Activated CD4-positive, alpha-beta T cell treated with anti-CD3 and anti-CD28 coated beads, Interleukin-2, amount 50 U/mL, for 16 hours (primary cell): ENCODE results near the gene ARHGEF17.
"Not testable (repeated sequence)": the region's sequence is repeated elsewhere in the genome, so short reads cannot be mapped to it uniquely, and the experiment has no call there.

Experiments
- DNase-seq: peaks from one replicate; pipeline ENCODE4 v3.0.0-alpha.2; 2020

Gene ARHGEF17, protein sequence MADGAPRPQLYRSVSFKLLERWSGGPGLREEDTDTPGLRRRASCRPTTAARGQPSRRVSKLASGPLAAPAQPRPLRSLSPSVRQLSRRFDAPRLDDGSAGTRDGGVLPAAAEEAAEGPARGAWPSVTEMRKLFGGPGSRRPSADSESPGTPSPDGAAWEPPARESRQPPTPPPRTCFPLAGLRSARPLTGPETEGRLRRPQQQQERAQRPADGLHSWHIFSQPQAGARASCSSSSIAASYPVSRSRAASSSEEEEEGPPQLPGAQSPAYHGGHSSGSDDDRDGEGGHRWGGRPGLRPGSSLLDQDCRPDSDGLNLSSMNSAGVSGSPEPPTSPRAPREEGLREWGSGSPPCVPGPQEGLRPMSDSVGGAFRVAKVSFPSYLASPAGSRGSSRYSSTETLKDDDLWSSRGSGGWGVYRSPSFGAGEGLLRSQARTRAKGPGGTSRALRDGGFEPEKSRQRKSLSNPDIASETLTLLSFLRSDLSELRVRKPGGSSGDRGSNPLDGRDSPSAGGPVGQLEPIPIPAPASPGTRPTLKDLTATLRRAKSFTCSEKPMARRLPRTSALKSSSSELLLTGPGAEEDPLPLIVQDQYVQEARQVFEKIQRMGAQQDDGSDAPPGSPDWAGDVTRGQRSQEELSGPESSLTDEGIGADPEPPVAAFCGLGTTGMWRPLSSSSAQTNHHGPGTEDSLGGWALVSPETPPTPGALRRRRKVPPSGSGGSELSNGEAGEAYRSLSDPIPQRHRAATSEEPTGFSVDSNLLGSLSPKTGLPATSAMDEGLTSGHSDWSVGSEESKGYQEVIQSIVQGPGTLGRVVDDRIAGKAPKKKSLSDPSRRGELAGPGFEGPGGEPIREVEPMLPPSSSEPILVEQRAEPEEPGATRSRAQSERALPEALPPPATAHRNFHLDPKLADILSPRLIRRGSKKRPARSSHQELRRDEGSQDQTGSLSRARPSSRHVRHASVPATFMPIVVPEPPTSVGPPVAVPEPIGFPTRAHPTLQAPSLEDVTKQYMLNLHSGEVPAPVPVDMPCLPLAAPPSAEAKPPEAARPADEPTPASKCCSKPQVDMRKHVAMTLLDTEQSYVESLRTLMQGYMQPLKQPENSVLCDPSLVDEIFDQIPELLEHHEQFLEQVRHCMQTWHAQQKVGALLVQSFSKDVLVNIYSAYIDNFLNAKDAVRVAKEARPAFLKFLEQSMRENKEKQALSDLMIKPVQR (N-terminal part only)

DNA sequence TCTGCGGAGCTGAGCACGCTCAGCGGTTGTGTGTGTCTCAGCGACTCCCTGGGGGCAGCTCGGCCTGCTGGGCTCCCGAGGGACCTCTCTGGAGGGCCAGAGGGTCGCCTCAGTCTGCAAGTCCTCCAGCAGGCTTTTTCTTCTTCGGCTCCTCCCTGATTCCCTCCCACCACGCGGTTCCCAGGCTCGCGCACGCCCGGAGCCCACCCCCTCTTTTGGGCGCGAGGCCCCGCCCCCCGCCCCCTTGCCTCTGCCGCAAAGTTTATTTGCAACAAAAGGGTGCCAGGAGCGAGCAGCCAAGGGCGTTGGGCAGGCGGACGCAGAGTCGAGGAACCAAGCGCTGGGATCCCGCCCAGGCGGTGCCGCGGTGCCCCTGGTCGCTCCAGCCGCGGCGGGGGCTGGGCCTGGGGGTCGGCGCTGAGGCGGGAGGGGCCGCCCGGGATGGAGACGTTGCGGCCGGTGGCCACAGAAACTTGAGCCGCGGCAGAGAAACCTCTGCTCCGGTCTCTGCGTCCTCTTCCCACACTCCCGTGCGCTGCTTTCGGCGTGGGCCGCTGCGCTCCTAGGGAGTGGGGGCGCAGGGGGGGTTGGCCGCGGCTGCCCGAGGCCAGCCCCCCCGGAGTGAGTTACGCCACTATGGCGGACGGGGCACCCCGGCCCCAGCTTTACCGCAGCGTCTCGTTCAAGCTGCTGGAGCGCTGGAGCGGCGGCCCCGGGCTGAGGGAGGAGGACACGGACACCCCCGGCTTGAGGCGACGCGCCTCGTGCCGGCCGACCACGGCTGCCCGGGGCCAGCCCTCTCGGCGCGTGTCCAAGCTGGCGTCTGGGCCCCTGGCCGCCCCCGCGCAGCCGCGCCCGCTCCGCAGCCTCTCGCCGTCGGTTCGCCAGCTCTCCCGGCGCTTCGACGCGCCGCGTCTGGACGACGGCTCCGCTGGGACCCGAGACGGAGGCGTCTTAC is at the start of gene ARHGEF17:
ARHGEF17 (plus strand) TSS at position 274 of the 958 bp plus-strand sequence; CDS start at position 637, 363 bp downstream.
- no peak for DNase-seq

DNA sequence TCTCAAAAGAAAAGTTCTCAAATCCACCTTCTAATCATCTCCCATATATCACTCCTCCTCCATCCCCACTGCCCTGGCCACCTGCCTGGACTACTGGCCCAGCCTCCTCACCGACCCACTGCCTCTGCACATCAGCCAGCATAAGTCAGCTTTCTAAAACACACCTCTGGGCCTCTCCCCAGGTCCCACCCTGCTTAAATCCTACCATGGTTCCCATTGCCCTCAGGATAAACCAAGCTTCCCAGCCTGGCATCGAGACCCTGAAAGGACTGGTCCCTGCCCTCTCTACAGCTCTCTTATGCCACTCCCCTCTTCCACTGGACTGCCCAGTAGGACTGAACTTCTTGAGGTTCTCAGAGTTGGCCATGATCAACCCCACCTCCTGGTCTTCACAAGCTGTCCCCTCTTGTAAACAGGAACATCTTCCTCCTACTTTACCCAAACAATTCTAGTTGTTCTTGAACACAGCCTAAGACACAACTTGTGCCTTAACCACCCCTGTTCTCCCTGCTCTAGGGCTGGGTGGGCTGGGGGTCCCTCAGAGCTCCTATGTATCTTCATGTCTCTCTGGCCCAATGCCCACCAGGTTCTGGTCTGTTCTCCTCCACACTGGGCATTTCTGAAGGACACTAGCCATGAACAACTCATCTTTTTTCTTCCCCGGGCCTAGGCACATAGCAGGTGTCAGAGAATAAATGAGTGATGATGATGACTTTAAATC is 48.5 kb upstream of the ARHGEF17 start:
- no peak for DNase-seq

DNA sequence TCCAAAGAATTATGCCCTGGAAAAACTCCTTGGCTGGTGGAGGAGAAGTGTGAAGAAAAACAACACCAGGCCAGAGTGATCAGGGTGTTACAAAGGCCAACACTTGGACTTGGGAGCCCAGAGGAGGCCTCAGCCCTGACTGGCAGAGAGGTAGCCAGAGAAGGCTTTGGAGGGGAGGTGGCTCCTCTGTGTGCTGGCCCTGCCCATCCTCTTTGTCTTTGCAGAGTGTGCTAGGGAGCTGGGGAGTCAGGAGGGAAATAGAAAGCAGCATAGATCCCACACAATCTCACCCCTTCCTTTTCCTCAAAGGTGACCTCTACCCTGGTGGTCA is 48.0 kb upstream of the ARHGEF17 start:
- DNase-seq, result no peak

DNA sequence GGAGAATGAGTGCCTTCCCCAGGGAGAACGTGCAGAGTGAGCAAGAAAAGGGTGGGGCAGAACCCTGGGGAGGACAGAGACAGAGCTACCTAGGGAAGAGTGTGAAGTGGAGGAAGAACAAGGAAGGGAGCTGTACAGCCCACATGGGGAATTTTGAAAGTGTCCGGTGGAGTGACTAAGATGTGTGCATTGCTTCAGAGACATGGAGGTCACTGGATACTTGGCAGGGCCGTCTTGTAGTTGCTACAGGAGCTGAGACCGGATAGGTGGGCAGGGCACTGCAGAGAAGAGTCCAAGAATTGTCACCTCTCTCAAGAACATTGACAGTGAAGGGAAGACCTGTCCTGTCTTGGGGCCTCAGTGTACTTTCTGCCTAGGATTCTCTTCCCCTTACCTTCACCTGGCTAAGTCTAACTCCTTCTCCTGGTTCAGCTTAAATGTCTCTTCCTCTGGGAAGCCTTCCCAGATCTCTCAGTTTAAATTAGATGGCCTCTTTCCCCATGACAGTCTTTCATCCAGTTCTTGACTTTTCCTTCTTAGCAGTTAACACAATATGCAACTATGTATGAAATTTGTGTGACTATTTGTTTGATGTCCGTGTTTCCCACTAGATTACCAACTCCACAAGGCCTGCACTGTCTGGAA is 45.1 kb upstream of the ARHGEF17 start:
- no peak for DNase-seq

DNA sequence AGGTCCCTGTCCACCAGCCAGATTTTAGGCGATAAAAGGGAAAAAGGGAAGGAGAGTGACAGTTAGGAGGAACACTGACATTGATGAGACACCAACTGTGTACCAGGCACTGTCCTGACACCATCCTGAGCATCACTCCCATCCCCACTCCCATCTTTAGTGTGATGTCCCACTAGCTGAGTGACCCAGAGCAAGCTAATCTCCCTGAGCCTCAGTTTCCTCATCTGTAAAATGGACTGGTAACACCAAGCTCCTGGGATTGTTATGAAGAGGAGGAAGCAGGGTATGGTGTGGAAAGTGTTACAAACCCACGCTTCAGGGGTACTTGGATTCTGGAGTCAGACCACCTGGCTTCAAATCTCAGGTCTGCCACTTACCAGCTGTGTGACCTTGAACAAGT is 44.4 kb upstream of the ARHGEF17 start:
- DNase-seq, result no peak

DNA sequence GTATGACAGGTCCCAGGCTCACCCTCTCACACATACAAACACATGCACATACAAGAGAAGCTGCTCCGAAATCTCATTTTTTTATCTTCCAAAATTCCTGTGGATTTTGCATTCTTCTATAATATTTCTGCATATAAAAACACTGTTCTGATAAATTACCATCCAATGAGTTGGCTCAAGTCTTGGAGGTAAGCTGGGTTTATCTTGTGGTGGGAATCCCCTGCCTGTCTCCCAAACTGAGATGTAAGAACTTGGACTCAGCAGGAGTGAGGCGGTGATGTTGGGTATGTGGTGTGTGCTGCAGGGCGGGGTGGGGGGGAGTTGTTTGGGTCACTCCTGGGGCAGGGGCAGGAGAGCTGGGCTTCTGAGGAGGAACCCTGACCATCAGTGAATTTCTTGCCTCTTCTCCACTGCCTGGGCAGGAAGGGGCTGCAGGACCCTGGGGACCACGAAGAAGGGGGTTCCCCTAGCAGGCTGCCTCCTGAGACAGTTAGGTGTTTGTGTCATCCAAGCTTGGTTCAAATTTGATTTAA is 42.7 kb upstream of the ARHGEF17 start:
- no peak for DNase-seq

DNA sequence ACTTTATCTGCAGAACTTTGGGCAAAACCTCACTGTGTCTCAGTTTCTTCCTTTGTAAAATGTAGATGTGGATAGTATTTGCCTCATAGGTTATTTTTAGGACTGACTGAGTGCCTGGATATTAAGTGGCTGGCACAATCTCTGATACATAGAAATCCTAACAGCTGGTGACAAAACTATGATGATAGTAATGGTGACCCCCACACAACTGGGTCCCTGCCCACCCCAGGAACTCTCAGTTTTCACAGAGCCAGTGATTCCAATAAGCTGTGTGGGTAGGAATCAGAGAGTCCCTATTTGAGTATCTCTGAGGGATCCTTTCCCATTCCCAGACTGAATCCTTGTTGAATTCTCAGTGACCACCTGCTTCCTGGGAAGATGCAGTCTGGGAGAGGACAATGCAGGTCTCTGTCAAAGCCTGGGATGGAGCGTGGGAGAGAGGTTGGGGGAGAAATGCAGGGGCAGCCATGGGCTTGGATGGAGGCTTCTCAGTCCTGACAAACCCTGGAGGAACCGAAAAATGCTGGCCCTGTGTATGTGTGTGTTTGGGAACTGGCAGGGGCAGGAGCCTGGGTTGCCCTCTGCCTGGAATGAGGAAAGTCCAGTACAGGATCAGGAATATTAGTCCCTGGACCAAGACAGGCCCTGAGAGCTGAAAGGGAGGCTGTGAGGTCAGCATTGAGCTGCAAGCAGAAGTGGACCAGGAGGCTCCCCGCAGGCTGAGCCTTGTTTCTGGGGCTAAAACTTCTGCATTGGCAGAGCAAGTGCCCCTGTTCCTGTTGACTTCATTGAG is 42.0 kb upstream of the ARHGEF17 start:
- DNase-seq, result no peak

DNA sequence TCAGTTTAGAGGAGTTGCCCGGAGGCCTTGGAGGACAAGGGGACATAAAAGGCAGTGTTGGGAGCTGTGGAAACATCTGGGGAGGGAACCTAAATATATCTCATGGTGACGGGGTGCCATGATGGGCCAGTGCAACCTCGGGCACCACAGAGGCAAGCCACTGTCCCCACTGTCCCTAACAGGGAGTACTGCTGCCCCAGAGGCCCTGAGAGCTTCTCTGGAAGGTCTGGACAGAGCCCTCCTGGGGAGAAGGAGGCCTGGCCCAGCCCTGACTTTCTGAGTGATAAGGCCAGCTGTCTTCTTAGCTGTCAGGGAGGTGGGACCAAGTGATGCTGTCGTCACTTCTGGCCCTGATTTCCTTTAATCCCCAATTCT is 41.4 kb upstream of the ARHGEF17 start:
- DNase-seq, result no peak

DNA sequence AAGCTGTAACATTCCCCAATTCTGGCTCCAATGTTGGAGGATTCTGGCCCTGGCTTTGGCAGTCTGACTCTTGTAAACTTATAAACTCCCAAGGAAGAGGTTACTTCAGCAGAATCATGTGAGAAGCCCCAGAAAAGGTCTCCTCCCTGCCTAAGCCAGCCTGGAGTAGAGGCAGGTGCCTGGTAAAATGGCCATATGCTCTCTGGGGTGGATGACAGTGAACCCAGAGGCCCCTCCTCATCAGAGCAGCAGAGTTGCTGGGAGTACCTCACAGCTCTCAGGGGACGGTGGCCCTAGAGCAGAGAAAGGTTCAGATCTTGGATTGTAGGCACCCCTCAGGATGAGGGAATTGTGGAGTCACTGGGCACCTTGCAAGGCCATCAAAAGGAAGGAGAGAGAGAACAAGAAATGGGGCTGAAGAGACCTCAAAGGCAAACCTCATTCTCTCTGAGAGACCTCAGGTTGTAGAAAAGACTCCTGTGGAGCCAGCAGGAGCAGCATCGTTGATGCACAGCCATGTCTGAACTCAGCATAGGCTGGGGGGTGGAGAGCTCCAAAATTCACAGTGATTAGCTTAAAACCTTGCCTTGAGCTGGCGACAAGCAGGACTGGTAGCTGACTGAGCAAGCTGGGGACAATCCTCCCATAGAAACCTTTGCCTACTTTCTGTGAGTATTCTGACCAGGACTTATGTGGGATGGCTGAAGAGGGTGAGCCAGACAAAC is 40.8 kb upstream of the ARHGEF17 start:
- no peak for DNase-seq

DNA sequence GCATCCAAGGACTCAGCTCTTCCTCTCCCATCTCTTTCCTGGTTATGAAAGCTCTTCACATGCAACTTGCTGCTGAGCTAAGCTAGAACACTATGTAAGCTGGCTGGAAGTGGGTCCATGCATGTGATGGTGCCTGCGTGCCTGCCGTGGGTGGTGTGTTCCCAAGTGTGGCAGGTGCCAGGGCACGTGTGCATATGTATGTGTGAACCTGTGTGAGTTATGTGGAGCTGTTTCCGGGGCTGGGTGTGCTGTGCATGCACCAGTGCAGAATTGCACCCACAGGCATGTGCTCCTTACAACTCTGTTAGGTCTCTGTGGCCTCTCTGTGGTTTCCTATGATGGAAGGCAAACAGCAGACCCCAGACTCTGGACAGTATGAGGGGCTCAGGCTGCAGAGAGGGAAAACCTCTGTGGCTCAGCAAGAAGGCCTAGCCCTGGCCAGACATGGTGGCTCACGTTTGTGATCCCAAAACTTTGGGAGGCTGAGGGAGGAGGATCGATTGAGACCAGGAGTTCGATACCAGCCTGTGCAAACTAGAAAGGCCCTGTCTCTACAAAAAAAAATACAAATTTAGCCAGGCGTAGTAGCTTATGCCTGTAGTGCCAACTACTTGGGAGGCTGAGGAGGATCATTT is 40.1 kb upstream of the ARHGEF17 start:
- no peak for DNase-seq

DNA sequence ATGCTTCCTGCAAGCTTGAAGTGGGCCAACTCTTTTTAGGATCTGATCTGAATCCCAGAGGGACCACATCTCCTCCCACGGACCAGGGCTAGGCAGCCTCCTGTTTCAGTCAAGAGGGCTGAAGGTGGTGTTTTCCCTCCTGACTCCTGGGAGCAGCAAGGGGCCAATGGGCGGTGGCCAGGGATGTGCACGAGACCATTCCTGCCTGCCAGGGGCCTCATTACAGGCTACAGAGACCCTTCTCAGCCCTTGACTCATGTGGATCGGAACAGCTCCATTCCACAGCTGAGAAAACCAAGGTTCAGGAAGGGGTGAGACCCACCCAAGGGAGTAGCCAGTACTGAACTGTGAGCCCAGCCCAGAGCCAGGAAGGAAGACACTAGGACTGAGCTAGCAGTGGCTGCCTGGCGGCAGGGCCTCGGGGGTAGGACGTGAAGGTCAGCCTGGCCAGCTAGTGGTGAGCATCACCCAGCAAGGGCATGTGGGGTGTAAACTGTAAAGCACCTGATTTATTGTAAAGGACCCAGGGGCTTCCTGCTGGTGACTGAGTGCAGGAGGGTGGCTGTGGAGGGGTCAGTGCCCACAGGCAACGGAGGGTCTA is 39.3 kb upstream of the ARHGEF17 start:
- DNase-seq, result no peak

DNA sequence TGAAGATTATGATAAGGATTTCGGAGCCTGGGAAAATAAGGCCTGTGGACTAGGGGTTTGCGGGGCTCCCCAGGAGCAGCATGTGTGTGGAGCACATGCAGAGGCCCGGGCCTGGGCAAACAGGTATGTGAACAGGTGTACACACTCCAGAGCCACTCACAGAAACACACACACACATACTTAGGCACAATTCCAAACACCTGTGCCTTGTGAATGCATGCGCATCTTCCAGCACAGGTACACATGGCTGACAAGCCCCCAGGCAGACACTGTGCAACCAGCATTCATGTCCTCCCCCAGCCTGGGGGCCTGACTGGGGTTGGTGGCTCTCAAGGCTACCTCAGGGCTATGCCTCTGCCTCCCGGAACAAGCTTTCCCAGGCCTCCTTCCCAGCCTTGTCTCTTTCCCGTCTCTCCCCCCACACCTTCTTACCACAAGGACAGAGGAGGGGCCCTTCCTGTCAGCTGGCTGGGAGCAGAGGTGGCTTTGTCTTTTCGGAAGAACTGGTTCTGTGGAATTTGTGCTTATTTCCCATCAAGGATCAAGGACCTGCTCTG is 38.5 kb upstream of the ARHGEF17 start:
- DNase-seq, result no peak

DNA sequence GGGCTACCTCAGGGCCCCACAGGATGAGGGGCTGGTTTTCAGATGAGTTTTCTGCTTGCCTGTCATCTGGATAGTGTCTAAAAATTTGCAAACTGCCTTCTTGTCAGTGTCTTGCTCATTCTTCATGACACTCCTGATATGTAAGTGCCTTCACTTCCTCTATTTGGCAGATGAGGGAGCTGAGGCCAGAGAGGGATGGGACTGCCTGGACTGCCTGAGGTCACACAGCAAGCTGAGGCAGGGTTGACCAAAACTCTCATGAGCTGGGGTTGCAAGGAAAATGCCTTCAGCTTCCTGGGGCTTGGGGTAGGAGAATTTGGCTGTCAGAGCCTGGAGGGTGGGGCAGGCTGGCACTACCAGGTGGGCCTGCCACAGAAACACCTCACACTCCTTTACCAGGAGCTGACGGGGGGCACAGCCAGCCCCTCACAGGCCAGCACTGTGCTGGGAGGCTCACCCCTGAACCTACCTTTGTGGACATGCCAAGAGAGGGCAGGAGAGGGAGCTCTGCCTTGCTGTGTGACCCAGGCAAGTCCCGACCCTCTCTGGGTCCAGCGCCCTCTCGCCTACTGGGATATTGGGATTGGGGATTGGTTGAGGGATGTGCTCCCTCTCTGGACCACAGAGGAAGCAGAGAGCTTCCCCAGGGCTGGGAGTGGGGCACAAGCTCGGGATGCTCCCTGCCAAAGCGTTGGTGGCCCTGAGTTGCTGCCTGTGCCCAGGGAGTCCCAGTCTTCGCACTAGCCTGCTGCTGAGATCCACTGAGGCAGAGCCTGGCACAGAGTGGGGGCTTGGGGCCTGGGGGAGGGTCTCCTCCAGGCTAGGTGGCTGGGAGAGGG is 37.8 kb upstream of the ARHGEF17 start:
- DNase-seq, result no peak

DNA sequence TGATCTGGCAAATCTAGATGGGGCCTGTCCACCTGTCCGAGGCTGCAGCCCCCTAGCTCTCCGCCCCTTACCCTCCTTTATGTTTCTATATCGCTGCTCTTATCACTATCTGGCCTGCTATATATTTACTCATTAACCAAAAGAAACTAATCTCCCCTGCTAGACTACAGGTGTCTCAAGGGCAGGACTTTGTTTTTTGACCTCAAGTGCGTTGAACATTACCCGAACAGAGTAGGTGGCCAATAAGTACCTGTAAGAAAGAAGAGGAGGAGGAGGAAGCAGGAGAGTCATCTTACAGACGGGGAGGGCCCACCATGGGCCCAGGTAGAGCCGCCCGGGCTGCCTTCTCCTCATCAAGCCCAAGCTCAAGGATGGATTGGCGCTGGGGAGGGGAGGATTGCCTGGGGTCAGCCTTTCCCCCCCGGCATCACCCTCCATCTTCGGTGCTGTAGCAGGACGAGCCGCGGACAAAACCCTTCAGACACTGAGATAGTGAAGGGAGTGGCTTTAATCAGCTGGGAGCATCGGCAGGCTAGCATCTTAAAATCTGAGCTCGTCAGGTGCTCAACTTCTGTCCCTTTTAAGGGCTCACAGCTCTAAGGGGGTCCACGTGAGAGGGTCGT is 37.1 kb upstream of the ARHGEF17 start:
- DNase-seq, result no peak

DNA sequence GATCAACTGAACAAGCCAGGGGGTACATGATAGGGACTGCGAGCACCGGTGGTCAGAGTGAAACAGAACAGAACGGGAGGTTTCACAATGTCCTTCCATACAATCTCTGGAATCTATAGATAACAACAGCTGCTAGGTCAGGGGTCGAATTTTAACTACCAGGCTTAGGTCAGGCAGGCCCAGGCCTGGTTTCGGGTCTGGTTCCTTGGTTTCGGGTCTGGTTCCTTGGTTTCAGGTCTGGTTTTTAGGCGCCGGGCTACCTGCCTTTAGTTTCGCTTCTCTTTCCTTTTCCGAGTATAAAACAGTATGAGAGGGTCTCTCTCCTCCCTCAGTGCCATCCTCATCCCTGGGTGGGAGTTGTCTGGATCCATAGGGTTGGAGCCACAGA is 36.6 kb upstream of the ARHGEF17 start:
- not testable (repeated sequence) for DNase-seq

DNA sequence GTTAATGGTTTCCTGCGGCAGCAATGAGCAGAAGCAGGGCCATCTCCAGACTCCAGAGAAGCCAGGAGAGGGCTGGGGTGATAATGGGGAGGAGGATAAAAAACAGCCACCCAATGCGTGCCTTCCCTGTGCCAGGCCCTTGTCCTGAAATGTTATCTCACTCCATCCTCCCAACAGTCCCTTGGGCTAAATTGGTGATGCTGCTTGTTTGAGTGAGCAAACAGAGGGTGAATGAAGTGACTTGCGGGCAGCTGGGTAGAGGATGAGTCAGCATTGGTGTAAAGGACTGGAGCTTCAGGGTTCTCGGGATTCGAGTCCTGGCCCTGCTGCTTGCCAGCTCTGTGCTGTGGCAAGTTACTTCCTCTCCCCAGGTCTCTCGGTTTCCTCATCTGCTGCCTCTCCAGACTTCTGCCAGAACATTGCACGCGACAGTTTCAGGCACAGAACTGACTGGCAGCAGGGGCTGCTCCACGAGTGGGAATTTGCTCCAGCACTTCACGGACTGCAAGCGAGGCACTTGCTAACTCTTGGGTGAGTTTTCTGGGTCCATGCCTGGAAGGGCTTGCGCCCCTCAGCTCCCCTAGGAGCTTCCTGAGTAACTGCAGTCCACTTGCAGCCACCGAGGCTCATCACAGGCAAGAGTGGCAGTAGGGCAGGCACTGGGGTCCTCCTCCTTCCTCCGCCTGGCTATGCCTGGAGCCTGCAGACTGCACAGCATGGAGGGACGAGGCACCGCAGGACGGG is 36.0 kb upstream of the ARHGEF17 start, which contains the start of gene P2RY6:
P2RY6 (plus strand) TSS at position 403 of the 744 bp plus-strand sequence. CDS start 24,181 bp downstream, outside the sequence.
- no peak for DNase-seq
